ENCODE results near the gene ANKRD18A. TPM values are rescaled to one million over a fixed set of nuclear protein-coding genes. Genes with fewer than 3 reads are reported as not detected.
"Not testable (repeated sequence)": the region's sequence is repeated elsewhere in the genome, so short reads cannot be mapped to it uniquely, and the experiment has no call there.

ANKRD18A gene
- total and polyA plus RNA-seq, 2 of the 4 experiments (the other 2 are of a cell fraction): not detected

DNA sequence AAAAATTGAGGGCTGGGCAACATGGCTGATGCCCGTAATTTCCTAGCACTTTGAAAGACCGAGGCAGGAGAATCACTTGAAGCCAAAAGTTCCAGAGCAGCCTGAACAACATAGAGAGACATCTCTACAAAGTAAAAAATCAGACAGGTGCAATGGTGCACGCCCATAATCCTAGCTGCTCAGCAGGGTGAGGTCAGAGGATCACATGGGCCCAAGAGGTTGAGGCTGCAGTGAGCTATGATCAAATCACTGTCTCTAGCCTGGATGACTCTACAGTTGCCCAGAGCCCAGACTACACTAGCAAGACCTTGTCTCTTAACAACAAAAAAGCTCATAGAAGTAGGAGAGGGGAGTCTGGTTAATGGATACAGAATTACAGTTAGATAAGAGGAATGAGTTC, 40.3 kb downstream of the ANKRD18A start:
- H2BK15ac ChIP-seq (ENCODE audit: low read depth, low read length); H4K8ac ChIP-seq (ENCODE audit: low read depth in 2 of 2, low read length in 2 of 2); H3K4ac ChIP-seq (ENCODE audit: low read depth, low read length); H3K9ac ChIP-seq (ENCODE audit: low read depth, low read length); ATAC-seq (ENCODE audit: low read depth); in situ Hi-C loops (cut with MboI; ENCODE audit: low sequenced_read_pairs); dilution Hi-C loops (cut with HindIII; ENCODE audit: low sequenced_read_pairs, unreplicated experiment); H2AK9ac ChIP-seq (replicated peaks; ENCODE audit: low read depth, low read length, poor library complexity); H3K27me3 ChIP-seq (ENCODE audit: control insufficient read depth, insufficient read depth, low read length); H3K56ac ChIP-seq (ENCODE audit: extremely low read depth, insufficient read depth, low read length); H3K4me1 ChIP-seq (ENCODE audit: control insufficient read depth, insufficient read depth, low read length); H3K27ac ChIP-seq (ENCODE audit: insufficient read depth, low read length); POLR2A ChIA-PET (ENCODE audit: unreplicated experiment); H3K23ac ChIP-seq (ENCODE audit: low read depth, low read length); BruUV-seq (replicated peaks); intact Hi-C loops (cut with micrococcal nuclease); H3K79me1 ChIP-seq (ENCODE audit: low read depth in 1 of 2, low read length in 2 of 2); H2BK120ac ChIP-seq (ENCODE audit: low read depth, low read length); H3K4me3 ChIP-seq (ENCODE audit: insufficient read depth, low read depth, low read length); H3K4me2 ChIP-seq (ENCODE audit: low read depth, low read length); H3K9me3 ChIP-seq (ENCODE audit: control insufficient read depth, insufficient read depth, low read length); H3K18ac ChIP-seq (ENCODE audit: low read depth, low read length); H2BK5ac ChIP-seq (ENCODE audit: low read depth, low read length, poor library complexity, severe bottlenecking); H2AFZ ChIP-seq (replicated peaks; ENCODE audit: low read length, poor library complexity); H2AK5ac ChIP-seq (ENCODE audit: low read depth, low read length); H3K36me3 ChIP-seq (ENCODE audit: control insufficient read depth, insufficient read depth, low read length); H4K20me1 ChIP-seq (ENCODE audit: insufficient read depth, low read length); H4K91ac ChIP-seq (ENCODE audit: insufficient read depth, low read depth, low read length); DNase-seq; H3K9me1 ChIP-seq (ENCODE audit: insufficient read depth, low read length); H3K14ac ChIP-seq (replicated peaks; ENCODE audit: low read depth, low read length); H4K5ac ChIP-seq (ENCODE audit: low read depth, low read length); H2BK20ac ChIP-seq (ENCODE audit: low read depth, low read length): not testable (repeated sequence)
- WGBS, 2 experiments (ENCODE audit: extremely low coverage in 2 of 2, insufficient read length in 1 of 2): no CpG with 5 or more reads among the region's 3 CpGs
- CTCF ChIA-PET: interaction anchor here (0.6 kb wide), 1 partner anchor 58 kb away, joined by 3 read pairs; no protein-coding TSS in a partner anchor

DNA sequence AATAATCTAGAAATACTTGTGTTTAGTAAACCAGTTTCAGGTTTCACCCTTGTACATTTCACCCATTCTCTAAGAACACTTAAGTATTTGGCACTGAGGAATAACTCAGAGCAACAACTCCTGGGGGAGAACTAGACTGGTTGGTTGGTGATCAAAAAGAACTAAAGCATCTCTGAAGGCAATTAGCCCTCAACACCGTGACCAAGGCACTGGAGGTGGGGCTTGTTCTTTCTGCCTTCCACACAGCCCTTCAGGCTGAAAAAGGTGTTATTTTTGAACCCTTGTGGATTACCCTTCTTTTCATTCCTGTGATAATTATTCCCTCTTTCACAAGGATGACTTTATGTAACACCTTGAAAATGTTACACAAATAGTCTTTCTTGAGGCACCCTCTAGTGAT, 44.2 kb downstream of the ANKRD18A start:
- H3K14ac ChIP-seq (replicated peaks; ENCODE audit: low read depth, low read length); CTCF ChIA-PET; ATAC-seq (ENCODE audit: low read depth); in situ Hi-C loops (cut with MboI; ENCODE audit: low sequenced_read_pairs); H3K9me3 ChIP-seq (ENCODE audit: control insufficient read depth, insufficient read depth, low read length); H2BK120ac ChIP-seq (ENCODE audit: low read depth, low read length); H3K4ac ChIP-seq (ENCODE audit: low read depth, low read length); H3K4me3 ChIP-seq (ENCODE audit: insufficient read depth, low read depth, low read length); H3K56ac ChIP-seq (ENCODE audit: extremely low read depth, insufficient read depth, low read length); dilution Hi-C loops (cut with HindIII; ENCODE audit: low sequenced_read_pairs, unreplicated experiment); H4K8ac ChIP-seq (ENCODE audit: low read depth in 2 of 2, low read length in 2 of 2); H3K9me1 ChIP-seq (ENCODE audit: insufficient read depth, low read length); H2BK5ac ChIP-seq (ENCODE audit: low read depth, low read length, poor library complexity, severe bottlenecking); DNase-seq; H3K27me3 ChIP-seq (ENCODE audit: control insufficient read depth, insufficient read depth, low read length); H4K91ac ChIP-seq (ENCODE audit: insufficient read depth, low read depth, low read length); H3K4me2 ChIP-seq (ENCODE audit: low read depth, low read length); POLR2A ChIA-PET (ENCODE audit: unreplicated experiment); H3K4me1 ChIP-seq (ENCODE audit: control insufficient read depth, insufficient read depth, low read length); H3K27ac ChIP-seq (ENCODE audit: insufficient read depth, low read length); H3K9ac ChIP-seq (ENCODE audit: low read depth, low read length); H3K36me3 ChIP-seq (ENCODE audit: control insufficient read depth, insufficient read depth, low read length); H3K23ac ChIP-seq (ENCODE audit: low read depth, low read length); BruUV-seq (replicated peaks); H2AK9ac ChIP-seq (replicated peaks; ENCODE audit: low read depth, low read length, poor library complexity); H2AFZ ChIP-seq (replicated peaks; ENCODE audit: low read length, poor library complexity); H2BK15ac ChIP-seq (ENCODE audit: low read depth, low read length); H2AK5ac ChIP-seq (ENCODE audit: low read depth, low read length); H3K79me1 ChIP-seq (ENCODE audit: low read depth in 1 of 2, low read length in 2 of 2); H4K20me1 ChIP-seq (ENCODE audit: insufficient read depth, low read length); H2BK20ac ChIP-seq (ENCODE audit: low read depth, low read length); intact Hi-C loops (cut with micrococcal nuclease); H4K5ac ChIP-seq (ENCODE audit: low read depth, low read length); H3K18ac ChIP-seq (ENCODE audit: low read depth, low read length): not testable (repeated sequence)
- no CpG with 5 or more reads among the region's 1 CpG for WGBS, 2 experiments (ENCODE audit: extremely low coverage in 2 of 2, insufficient read length in 1 of 2)

Measured in IMR-90 (cell line).